Measurements from ENCODE around the gene YARS1.

YARS1 gene

GRCh38 chr1:32749332-32749731, 67.8 kb downstream of the YARS1 start:
- no peak for TF ChIP-seq CTCF (IDR thresholded peaks at IDR 0.05)
- no peaks in the 10 kb centered on the region for H3K27me3 Mint-ChIP-seq (ENCODE audit: low read depth, poor library complexity)
- H3K9me3 Mint-ChIP-seq: no peaks in the 10 kb centered on the region
- no peak overlapping the region for H3K27ac Mint-ChIP-seq
- H3K36me3 Mint-ChIP-seq (ENCODE audit: low read depth): no peaks in the 10 kb centered on the region
- peaks cover 53% of the 10 kb centered on the region for H3K4me1 Mint-ChIP-seq
- no peak for DNase-seq
- H3K4me3 Mint-ChIP-seq: no peak overlapping the region

GRCh38 chr1:32748926-32749325, 68.2 kb downstream of the YARS1 start:
- no peak for TF ChIP-seq CTCF (IDR thresholded peaks at IDR 0.05)
- Mint-ChIP-seq H3K27ac (no peak overlapping the region), H3K4me3 (peak overlapping the region; percentile 17), H3K36me3 (ENCODE audit: low read depth) (no peaks in the 10 kb centered on the region), H3K27me3 (ENCODE audit: low read depth, poor library complexity) (no peaks in the 10 kb centered on the region), H3K4me1 (peaks cover 54% of the 10 kb centered on the region), H3K9me3 (no peaks in the 10 kb centered on the region)
- no peak for DNase-seq

- Mint-ChIP-seq H3K36me3 (ENCODE audit: low read depth) (no peaks in the 10 kb centered on the region), H3K27ac (no peak overlapping the region), H3K9me3 (no peaks in the 10 kb centered on the region), H3K4me3 (no peak overlapping the region), H3K4me1 (peaks cover 60% of the 10 kb centered on the region), H3K27me3 (ENCODE audit: low read depth, poor library complexity) (no peaks in the 10 kb centered on the region)
- DNase-seq: no peak
- TF ChIP-seq CTCF (IDR thresholded peaks at IDR 0.05): no peak
These were observed 68.8 kb downstream of the YARS1 start for GRCh38 chr1:32748348-32748747.

DNA sequence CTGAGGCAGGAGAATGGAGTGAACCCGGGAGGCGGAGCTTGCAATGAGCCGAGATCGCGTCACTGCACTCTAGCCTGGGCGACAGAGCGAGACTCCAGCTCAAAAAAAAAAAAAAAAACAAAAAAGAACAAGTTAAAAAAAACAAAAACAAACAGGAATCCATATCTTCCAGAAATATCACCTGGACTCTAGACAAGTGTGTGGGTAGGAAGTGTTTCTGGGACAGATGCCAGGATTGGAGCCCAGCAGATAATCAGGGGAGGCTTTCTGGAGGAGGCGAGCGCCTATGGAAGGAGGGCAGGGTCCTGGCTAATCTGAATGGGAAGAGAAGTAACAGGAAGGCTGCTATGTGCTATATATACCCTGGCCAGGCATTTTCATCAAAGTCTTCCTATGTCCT, 71.0 kb downstream of the YARS1 start:
- no peak for DNase-seq
- Mint-ChIP-seq H3K36me3 (ENCODE audit: low read depth) (no peaks in the 10 kb centered on the region), H3K27me3 (ENCODE audit: low read depth, poor library complexity) (peaks cover 2% of the 10 kb centered on the region), H3K4me1 (peaks cover 60% of the 10 kb centered on the region), H3K27ac (no peak overlapping the region), H3K4me3 (no peak overlapping the region), H3K9me3 (no peaks in the 10 kb centered on the region)
- no peak for TF ChIP-seq CTCF (IDR thresholded peaks at IDR 0.05)

GRCh38 chr1:32744071-32744425, 73.1 kb downstream of the YARS1 start:
- H3K27ac Mint-ChIP-seq: peak overlapping the region; percentile 71
- no peak for DNase-seq
- TF ChIP-seq CTCF (IDR thresholded peaks at IDR 0.05): no peak
- no peaks in the 10 kb centered on the region for H3K36me3 Mint-ChIP-seq (ENCODE audit: low read depth)
- H3K4me1 Mint-ChIP-seq: peaks cover 45% of the 10 kb centered on the region
- peaks cover 2% of the 10 kb centered on the region for H3K27me3 Mint-ChIP-seq (ENCODE audit: low read depth, poor library complexity)
- no peaks in the 10 kb centered on the region for H3K9me3 Mint-ChIP-seq
- H3K4me3 Mint-ChIP-seq: peak overlapping the region; percentile 74

- Mint-ChIP-seq H3K4me3 (peak overlapping the region; percentile 74), H3K4me1 (peaks cover 40% of the 10 kb centered on the region), H3K27me3 (ENCODE audit: low read depth, poor library complexity) (peaks cover 2% of the 10 kb centered on the region), H3K9me3 (no peaks in the 10 kb centered on the region), H3K27ac (peak overlapping the region; percentile 71), H3K36me3 (ENCODE audit: low read depth) (no peaks in the 10 kb centered on the region)
- no peak for TF ChIP-seq CTCF (IDR thresholded peaks at IDR 0.05)
- DNase-seq: no peak
These were observed 73.6 kb downstream of the YARS1 start for GRCh38 chr1:32743380-32744070.

All from nephron progenitor cell (in vitro differentiated cells).